Measurements from ENCODE around the gene TANC2.

TANC2 gene

GRCh38 chr17:62965686-62966425 is at the start of gene TANC2:
TSS of gene TANC2 (plus strand) at chr17:62966235. CDS start at chr17:63009560, 43,325 bp downstream.
- DNase-seq (ENCODE audit: low spot score): peak; percentile 78

- no peak for DNase-seq (ENCODE audit: low spot score)
These were observed 49.1 kb upstream of the TANC2 start for GRCh38 chr17:62916684-62917571.

GRCh38 chr17:62919388-62919787 is 46.6 kb upstream of the TANC2 start:
- DNase-seq (ENCODE audit: low spot score): no peak

GRCh38 chr17:62920300-62920699 is 45.7 kb upstream of the TANC2 start:
- DNase-seq (ENCODE audit: low spot score): no peak

GRCh38 chr17:62921817-62922216 is 44.2 kb upstream of the TANC2 start:
- DNase-seq (ENCODE audit: low spot score): no peak

DNA sequence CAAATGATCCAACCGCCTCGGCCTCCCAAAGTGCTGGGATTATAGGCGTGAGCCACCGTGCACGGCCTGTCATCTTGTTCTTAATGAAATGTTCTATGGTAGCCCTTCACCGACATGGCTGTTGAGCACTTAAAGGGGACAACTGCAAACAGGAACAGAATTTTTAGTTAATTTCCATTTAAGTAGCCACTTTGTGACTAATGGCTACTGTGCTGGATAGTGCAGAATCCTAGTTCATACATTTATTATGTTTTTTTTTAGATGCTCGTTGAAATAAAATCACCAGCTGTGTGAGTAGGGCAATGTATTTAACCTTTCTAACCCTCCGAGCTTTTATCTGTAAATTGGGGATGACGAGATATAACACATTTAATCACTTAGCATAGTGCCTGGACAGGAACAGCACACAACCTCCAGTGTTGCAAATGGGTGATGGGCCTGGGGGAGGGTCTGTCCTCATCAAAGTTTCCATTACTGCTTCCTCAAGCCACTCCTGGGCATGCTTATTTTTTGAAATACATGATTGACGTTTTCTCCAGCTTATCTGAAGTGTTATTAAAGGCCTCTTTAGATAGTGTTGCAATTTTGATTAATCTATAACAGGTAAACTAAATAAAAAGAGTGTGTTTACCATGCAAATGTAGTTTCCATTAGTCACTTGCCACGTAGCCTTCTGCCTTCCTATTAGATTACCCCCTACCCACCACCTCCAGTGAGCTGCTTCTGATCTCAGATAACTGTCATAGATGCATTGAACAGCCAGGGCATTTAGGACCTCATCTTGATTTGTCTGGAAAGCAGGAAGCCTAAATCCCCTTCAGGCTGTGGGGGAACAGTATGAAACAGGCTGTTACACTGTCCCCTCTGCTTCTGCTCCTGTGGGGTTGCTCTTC is 42.5 kb upstream of the TANC2 start:
- DNase-seq (ENCODE audit: low spot score): no peak

- DNase-seq (ENCODE audit: low spot score): no peak
These were observed 40.7 kb upstream of the TANC2 start for GRCh38 chr17:62925267-62925836.

DNA sequence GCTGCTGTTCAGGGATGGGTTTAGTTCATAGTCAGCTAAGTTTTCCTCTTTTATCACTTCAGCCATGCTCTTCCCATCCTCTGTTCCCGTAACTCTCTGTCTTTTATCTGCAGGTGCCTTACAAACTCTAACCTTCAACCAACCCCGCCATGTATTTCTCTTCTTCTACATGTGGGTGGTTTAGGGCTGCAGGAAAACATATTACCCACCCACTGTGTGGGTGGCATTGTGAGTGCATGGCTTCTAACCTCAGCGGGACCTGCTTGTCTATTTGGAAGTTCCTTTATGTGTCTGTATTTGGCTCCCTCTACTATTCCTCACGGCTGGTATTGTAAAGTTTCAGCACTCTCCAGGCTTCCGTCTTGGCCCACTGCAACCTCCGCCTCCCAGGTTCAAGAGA is 39.0 kb upstream of the TANC2 start:
- DNase-seq (ENCODE audit: low spot score): no peak

DNA sequence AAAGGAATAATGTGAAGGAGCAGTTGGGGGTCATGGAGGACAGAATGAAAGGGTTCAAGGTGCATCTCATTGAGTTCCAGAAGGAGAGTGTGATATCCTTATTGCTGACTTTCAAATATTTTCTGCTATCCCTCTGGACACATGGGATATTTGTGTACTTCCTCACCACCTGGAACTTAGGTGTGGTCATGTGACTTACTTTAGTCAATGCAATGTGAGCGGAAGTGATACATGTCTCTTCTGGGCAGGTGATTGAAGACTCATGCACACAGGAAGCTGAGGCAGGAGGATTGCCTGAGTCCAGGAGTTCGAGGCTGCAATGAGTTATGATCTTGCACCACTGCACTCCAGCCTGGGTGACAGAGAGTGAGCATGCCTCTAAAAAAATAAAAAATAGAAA is 36.7 kb upstream of the TANC2 start:
- DNase-seq (ENCODE audit: low spot score): no peak

GRCh38 chr17:62931101-62931500 is 34.9 kb upstream of the TANC2 start:
- DNase-seq (ENCODE audit: low spot score): no peak

GRCh38 chr17:62933501-62934385 is 32.3 kb upstream of the TANC2 start:
- no peak for DNase-seq (ENCODE audit: low spot score)

DNA sequence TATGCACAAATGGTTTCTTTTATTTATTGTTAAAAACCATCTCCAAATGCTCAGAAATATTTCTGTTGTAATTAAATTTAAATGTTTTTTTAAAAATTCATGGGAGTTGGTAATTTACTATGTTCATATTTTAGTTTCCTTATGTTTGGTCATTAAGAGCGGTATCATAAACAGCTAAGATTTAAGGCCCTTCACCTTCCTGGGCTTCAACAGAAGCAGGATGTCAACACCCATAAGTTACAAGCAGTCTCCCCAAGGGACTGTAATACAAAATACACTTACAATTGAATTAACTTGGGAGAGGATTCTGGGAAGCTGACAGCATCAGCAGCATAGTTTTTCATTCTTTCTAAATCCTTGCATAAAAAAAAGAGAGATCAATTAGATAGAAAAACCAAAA is 30.9 kb upstream of the TANC2 start:
- no peak for DNase-seq (ENCODE audit: low spot score)

GRCh38 chr17:62935523-62935922 is 30.5 kb upstream of the TANC2 start:
- DNase-seq (ENCODE audit: low spot score): no peak

- no peak for DNase-seq (ENCODE audit: low spot score)
These were observed 28.4 kb upstream of the TANC2 start for GRCh38 chr17:62937606-62938005.

- no peak for DNase-seq (ENCODE audit: low spot score)
These were observed 24.6 kb upstream of the TANC2 start for GRCh38 chr17:62941358-62941991.

DNA sequence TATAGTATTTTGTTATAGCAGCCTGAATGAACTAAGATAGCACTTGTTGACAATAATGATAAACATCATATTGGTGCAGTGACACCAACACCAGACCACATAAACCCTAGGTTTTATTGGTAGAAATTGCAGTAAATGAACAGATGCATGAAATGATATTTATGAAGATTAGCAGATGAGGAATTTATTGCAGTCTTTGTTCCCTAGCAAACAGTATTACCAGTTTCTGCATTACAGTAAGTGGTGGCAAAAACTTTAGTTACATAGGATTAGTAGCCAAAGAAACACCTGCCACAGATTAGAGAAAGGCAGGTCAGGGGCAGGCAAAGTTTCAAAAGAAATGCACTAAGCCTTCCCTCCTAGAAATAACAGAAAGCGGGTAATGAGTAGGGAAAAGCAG is 17.7 kb upstream of the TANC2 start:
- DNase-seq (ENCODE audit: low spot score): no peak

- no peak for DNase-seq (ENCODE audit: low spot score)
These were observed 17.0 kb upstream of the TANC2 start for GRCh38 chr17:62949036-62949435.

DNA sequence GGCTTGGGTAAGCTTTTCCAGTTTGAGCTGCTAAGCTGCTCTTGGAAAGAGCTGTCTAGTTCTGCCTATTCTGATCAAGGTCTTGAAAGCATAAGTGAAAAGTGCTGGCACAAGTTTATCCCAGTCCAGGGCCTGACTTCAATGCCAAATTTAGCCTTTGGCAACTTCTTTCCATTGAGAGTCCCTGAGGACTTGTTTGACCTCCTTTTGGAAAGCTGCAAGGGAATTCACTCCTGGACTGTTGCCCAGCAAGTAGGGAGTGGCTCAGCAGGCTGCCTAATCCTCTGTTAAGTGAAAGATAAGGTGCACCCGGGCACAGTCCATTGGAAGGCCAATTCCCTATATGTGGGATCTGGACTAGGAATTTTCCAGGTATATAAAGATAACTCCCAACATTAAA is 16.0 kb upstream of the TANC2 start:
- DNase-seq (ENCODE audit: low spot score): no peak

DNA sequence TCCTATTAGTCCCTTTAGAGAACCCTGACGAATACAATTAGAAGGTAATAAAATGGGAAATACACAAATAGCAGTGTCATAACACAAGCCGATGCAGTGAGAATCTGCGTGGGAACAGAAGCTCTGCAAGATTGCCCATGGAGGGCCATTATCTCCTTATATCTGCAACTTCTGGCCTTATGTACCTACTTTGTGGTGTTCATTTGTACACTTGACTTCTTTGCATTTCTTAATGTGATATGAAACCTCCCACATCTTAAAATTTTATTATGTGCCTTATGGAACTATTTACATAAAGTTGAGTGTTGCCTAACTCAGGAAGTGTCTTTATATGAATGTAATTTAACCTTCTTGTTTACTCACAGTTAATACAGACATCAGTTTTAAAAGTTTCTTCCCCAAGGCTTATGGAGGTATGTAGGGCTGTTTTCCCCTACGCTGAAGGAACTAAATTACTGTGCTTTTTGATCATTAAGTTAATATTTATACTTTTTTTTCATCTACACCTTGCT is 10.1 kb upstream of the TANC2 start:
- no peak for DNase-seq (ENCODE audit: low spot score)

DNA sequence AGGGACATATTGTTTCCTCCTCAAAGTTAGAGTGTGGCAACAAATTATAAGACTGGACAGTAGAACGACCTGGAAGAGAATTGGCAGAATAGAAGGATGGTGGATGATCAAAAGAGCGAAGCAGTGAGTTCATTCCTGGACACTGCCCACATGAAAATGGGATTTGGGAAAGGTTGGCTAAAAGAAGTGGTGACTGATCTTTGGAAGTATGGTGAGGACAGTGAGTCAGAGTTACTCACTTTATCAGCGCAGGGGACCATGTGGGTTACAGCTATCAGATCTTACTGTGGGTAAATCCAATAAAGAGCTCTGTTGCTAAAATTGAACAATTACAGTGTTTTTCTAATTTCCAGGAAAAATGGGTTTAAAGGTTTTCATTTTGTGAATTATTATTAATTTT is 2.7 kb upstream of the TANC2 start:
- no peak for DNase-seq (ENCODE audit: low spot score)
